Measurements from ENCODE around the gene ADCK2. TPM values are rescaled to one million over a fixed set of nuclear protein-coding genes. Genes with fewer than 3 reads are reported as not detected.
"Not testable (repeated sequence)": the region's sequence is repeated elsewhere in the genome, so short reads cannot be mapped to it uniquely, and the experiment has no call there.

Gene ADCK2
- total RNA-seq: 10 to 100 TPM; 34.2 to 34.5 TPM
- polyA plus RNA-seq: 32.5 TPM

GRCh38 chr7:140672382-140673062 lies at the start of gene ADCK2:
TSS of gene ADCK2 (plus strand) at chr7:140672945. CDS start at chr7:140673331, 386 bp downstream.
- no peaks in the 10 kb centered on the region for H3K36me3 ChIP-seq (ENCODE audit: insufficient read depth, low read length)
- peak in 3 of 5 donors; percentile 50 to 69 (median 54) for DNase-seq
- H3K9me3 Mint-ChIP-seq: no peaks in the 10 kb centered on the region
- peaks cover 0 to 2% of the 10 kb centered on the region in 2 donors for H3K27me3 Mint-ChIP-seq
- H3K27ac Mint-ChIP-seq: peak within 1 kb of the TSS; percentile 71 to 97 (median 88)
- no peaks in the 10 kb centered on the region for H3K9me3 ChIP-seq (ENCODE audit: low read length)
- H3K27me3 ChIP-seq (ENCODE audit: insufficient read depth, low read length, poor library complexity, severe bottlenecking): no peaks in the 10 kb centered on the region
- peaks cover 32% of the 10 kb centered on the region for H3K4me1 ChIP-seq (ENCODE audit: insufficient read depth, low read length)
- peak within 1 kb of the TSS; percentile 83 for H3K27ac ChIP-seq (ENCODE audit: low read depth, low read length)
- ChIA-PET CTCF (interaction anchor here (1.0 to 1.8 kb wide), 5 partner anchors 10 to 194 kb away, joined by 3 to 6 read pairs (median 3); partner anchors contain the start of gene NDUFB2), POLR2A (interaction anchor here (1.3 to 2.8 kb wide), 2 partner anchors 14 to 24 kb away, joined by 3 to 11 read pairs; partner anchors contain the start of gene NDUFB2)
- H3K4me3 ChIP-seq (ENCODE audit: low read length): peak within 1 kb of the TSS; percentile 82
- peak within 1 kb of the TSS; percentile 82 to 94 (median 88) for H3K4me3 Mint-ChIP-seq
- peaks cover 26 to 38% (median 32%) of the 10 kb centered on the region in 3 donors for H3K4me1 Mint-ChIP-seq
- peaks cover 0 to 12% (median under 1%) of the 10 kb centered on the region in 3 donors for H3K36me3 Mint-ChIP-seq

GRCh38 chr7:140623980-140624379 lies 48.8 kb upstream of the ADCK2 start:
- POLR2A ChIA-PET: no interaction called here
- H3K9me3 ChIP-seq (ENCODE audit: low read length): no peaks in the 10 kb centered on the region
- no peaks in the 10 kb centered on the region for H3K27me3 ChIP-seq (ENCODE audit: insufficient read depth, low read length, poor library complexity, severe bottlenecking)
- Mint-ChIP-seq H3K4me1 (no peaks in the 10 kb centered on the region), H3K4me3 (no peak overlapping the region), H3K36me3 (no peaks in the 10 kb centered on the region), H3K27ac (peak overlapping the region in 1 of 8 donors; percentile 68), H3K9me3 (no peaks in the 10 kb centered on the region), H3K27me3 (peaks cover 3 to 5% of the 10 kb centered on the region in 2 donors)
- CTCF ChIA-PET: no interaction called here
- no peak for DNase-seq
- no peaks in the 10 kb centered on the region for H3K36me3 ChIP-seq (ENCODE audit: insufficient read depth, low read length)
- no peak overlapping the region for H3K27ac ChIP-seq (ENCODE audit: low read depth, low read length)
- no peak overlapping the region for H3K4me3 ChIP-seq (ENCODE audit: low read length)
- H3K4me1 ChIP-seq (ENCODE audit: insufficient read depth, low read length): no peaks in the 10 kb centered on the region

- Mint-ChIP-seq H3K4me3 (no peak overlapping the region), H3K9me3 (no peaks in the 10 kb centered on the region), H3K4me1 (no peaks in the 10 kb centered on the region), H3K27ac (no peak overlapping the region), H3K36me3 (no peaks in the 10 kb centered on the region), H3K27me3 (peaks cover 3 to 11% of the 10 kb centered on the region in 2 donors)
- Histone ChIP-seq H3K9me3 (ENCODE audit: low read length) (no peaks in the 10 kb centered on the region), H3K4me3 (ENCODE audit: low read length) (no peak overlapping the region), H3K4me1 (ENCODE audit: insufficient read depth, low read length) (no peaks in the 10 kb centered on the region), H3K27ac (ENCODE audit: low read depth, low read length) (no peak overlapping the region), H3K27me3 (ENCODE audit: insufficient read depth, low read length, poor library complexity, severe bottlenecking) (no peaks in the 10 kb centered on the region), H3K36me3 (ENCODE audit: insufficient read depth, low read length) (no peaks in the 10 kb centered on the region)
- no peak for DNase-seq
- ChIA-PET CTCF (no interaction called here), POLR2A (no interaction called here)
Observed at GRCh38 chr7:140624392-140625191, 48.2 kb upstream of the ADCK2 start.

- H3K4me3 ChIP-seq (ENCODE audit: low read length); H3K9me3 Mint-ChIP-seq; H3K4me1 ChIP-seq (ENCODE audit: insufficient read depth, low read length); H3K36me3 ChIP-seq (ENCODE audit: insufficient read depth, low read length); H3K9me3 ChIP-seq (ENCODE audit: low read length); H3K4me3 Mint-ChIP-seq; CTCF ChIA-PET; H3K27ac Mint-ChIP-seq; H3K27me3 ChIP-seq (ENCODE audit: insufficient read depth, low read length, poor library complexity, severe bottlenecking); POLR2A ChIA-PET; H3K4me1 Mint-ChIP-seq; DNase-seq; H3K27ac ChIP-seq (ENCODE audit: low read depth, low read length); H3K36me3 Mint-ChIP-seq: not testable (repeated sequence)
- H3K27me3 Mint-ChIP-seq: peaks cover 3 to 12% of the 10 kb centered on the region in 2 donors
Observed at GRCh38 chr7:140625192-140625558, 47.6 kb upstream of the ADCK2 start.

GRCh38 chr7:140625908-140626868 lies 46.6 kb upstream of the ADCK2 start:
- Mint-ChIP-seq H3K27ac (no peak overlapping the region), H3K4me1 (no peaks in the 10 kb centered on the region), H3K4me3 (no peak overlapping the region), H3K36me3 (no peaks in the 10 kb centered on the region), H3K27me3 (peaks cover 5 to 17% of the 10 kb centered on the region in 2 donors), H3K9me3 (no peaks in the 10 kb centered on the region)
- Histone ChIP-seq H3K9me3 (ENCODE audit: low read length) (no peaks in the 10 kb centered on the region), H3K27me3 (ENCODE audit: insufficient read depth, low read length, poor library complexity, severe bottlenecking) (no peaks in the 10 kb centered on the region), H3K4me3 (ENCODE audit: low read length) (no peak overlapping the region), H3K4me1 (ENCODE audit: insufficient read depth, low read length) (no peaks in the 10 kb centered on the region), H3K36me3 (ENCODE audit: insufficient read depth, low read length) (no peaks in the 10 kb centered on the region), H3K27ac (ENCODE audit: low read depth, low read length) (no peak overlapping the region)
- no peak for DNase-seq
- POLR2A ChIA-PET: no interaction called here
- CTCF ChIA-PET: no interaction called here

- no peaks in the 10 kb centered on the region for H3K9me3 ChIP-seq (ENCODE audit: low read length)
- H3K36me3 ChIP-seq (ENCODE audit: insufficient read depth, low read length): no peaks in the 10 kb centered on the region
- ChIA-PET CTCF (no interaction called here), POLR2A (no interaction called here)
- H3K4me1 ChIP-seq (ENCODE audit: insufficient read depth, low read length): no peaks in the 10 kb centered on the region
- Mint-ChIP-seq H3K9me3 (no peaks in the 10 kb centered on the region), H3K27ac (no peak overlapping the region), H3K27me3 (peaks cover 5 to 33% of the 10 kb centered on the region in 2 donors), H3K4me1 (no peaks in the 10 kb centered on the region), H3K4me3 (no peak overlapping the region), H3K36me3 (no peaks in the 10 kb centered on the region)
- no peak for DNase-seq
- H3K4me3 ChIP-seq (ENCODE audit: low read length): no peak overlapping the region
- H3K27ac ChIP-seq (ENCODE audit: low read depth, low read length): no peak overlapping the region
- H3K27me3 ChIP-seq (ENCODE audit: insufficient read depth, low read length, poor library complexity, severe bottlenecking): peaks cover 5% of the 10 kb centered on the region
Observed at GRCh38 chr7:140631021-140631420, 41.7 kb upstream of the ADCK2 start.

- Histone ChIP-seq H3K36me3 (ENCODE audit: insufficient read depth, low read length) (no peaks in the 10 kb centered on the region), H3K27ac (ENCODE audit: low read depth, low read length) (no peak overlapping the region), H3K9me3 (ENCODE audit: low read length) (no peaks in the 10 kb centered on the region), H3K4me1 (ENCODE audit: insufficient read depth, low read length) (no peaks in the 10 kb centered on the region), H3K27me3 (ENCODE audit: insufficient read depth, low read length, poor library complexity, severe bottlenecking) (peaks cover 6% of the 10 kb centered on the region), H3K4me3 (ENCODE audit: low read length) (no peak overlapping the region)
- H3K4me1 Mint-ChIP-seq: no peaks in the 10 kb centered on the region
- no peak overlapping the region for H3K27ac Mint-ChIP-seq
- no peaks in the 10 kb centered on the region for H3K36me3 Mint-ChIP-seq
- H3K4me3 Mint-ChIP-seq: no peak overlapping the region
- H3K9me3 Mint-ChIP-seq: no peaks in the 10 kb centered on the region
- DNase-seq: no peak
- CTCF ChIA-PET: no interaction called here
- POLR2A ChIA-PET: no interaction called here
- H3K27me3 Mint-ChIP-seq: peaks cover 11 to 38% of the 10 kb centered on the region in 2 donors
Observed at GRCh38 chr7:140631602-140632001, 41.1 kb upstream of the ADCK2 start.
